Measurements from ENCODE around the gene CPT1B. TPM values are rescaled to one million over a fixed set of nuclear protein-coding genes. Genes with fewer than 3 reads are reported as not detected.

CPT1B gene
- total RNA-seq, 2 experiments from 2014 or later, result 59.1 to 68.3 TPM

DNA sequence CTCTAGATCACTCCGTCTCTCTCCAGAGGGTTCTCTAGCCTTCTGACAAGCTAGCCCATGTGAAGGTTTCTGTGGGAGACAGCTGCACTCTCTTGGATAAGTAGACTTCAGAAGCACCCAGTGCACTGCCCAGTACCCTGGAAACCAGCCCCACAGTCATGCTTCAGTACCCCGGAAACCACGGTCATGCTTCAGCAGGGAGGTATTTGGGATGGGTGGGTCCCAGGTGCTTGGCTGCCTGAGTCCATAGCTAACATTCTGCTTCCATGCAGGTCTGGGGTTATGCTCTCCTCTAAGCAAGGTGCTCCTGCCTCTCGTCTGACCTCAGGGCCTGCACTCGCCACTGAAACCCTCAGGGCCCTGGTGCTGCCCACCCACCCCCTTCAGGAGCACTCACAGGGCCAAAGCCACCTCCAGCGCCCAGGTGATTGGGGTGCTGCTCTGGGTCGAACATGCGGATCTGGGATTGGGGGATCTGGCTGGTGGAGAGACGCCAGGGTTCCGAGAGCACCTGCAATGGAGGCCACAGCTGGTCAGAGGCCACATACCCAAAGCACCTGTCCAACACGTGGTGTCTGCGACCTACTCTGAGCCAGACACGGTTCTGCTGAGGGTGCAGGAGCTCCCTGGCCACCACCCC lies 8.2 kb downstream of the CPT1B start:
- no peaks in the 10 kb centered on the region for H3K9me3 Mint-ChIP-seq
- peaks cover 40% of the 10 kb centered on the region for H3K36me3 Mint-ChIP-seq (ENCODE audit: low read depth)
- Histone ChIP-seq H3K27ac (ENCODE audit: low read depth in 1 of 2, low read length in 2 of 2) (no peak overlapping the region), H3K27me3 (ENCODE audit: control insufficient read depth in 1 of 2, insufficient read depth in 2 of 2, low read length in 2 of 2) (no peaks in the 10 kb centered on the region), H3K4me3 (ENCODE audit: low read length) (no peak overlapping the region), H3K36me3 (ENCODE audit: insufficient read depth, low read length) (peaks cover 42% of the 10 kb centered on the region), H3K9me3 (ENCODE audit: control insufficient read depth in 1 of 2, insufficient read depth in 1 of 2, low read length in 2 of 2) (no peaks in the 10 kb centered on the region), H3K4me1 (ENCODE audit: insufficient read depth, low read length) (no peaks in the 10 kb centered on the region)
- ChIA-PET POLR2A (interaction anchor here (1.0 kb wide), 1 partner anchor 41 kb away, joined by 3 read pairs; no protein-coding TSS in a partner anchor), CTCF (interaction anchor here (1.0 kb wide), 1 partner anchor 45 kb away, joined by 3 read pairs; the partner anchor contains the start of gene SCO2)
- no peaks in the 10 kb centered on the region for H3K27me3 Mint-ChIP-seq
- ATAC-seq (ENCODE audit: poor library complexity) (no peak), DNase-seq (no peak)
- intact Hi-C loops (cut with DNase I, micrococcal nuclease), result no loop called here
- TF ChIP-seq CTCF (IDR thresholded peaks at IDR 0.05), result no peak
- no peaks in the 10 kb centered on the region for H3K4me1 Mint-ChIP-seq (ENCODE audit: low read depth)
- H3K27ac Mint-ChIP-seq, result no peak overlapping the region
- H3K4me3 Mint-ChIP-seq, result no peak overlapping the region

DNA sequence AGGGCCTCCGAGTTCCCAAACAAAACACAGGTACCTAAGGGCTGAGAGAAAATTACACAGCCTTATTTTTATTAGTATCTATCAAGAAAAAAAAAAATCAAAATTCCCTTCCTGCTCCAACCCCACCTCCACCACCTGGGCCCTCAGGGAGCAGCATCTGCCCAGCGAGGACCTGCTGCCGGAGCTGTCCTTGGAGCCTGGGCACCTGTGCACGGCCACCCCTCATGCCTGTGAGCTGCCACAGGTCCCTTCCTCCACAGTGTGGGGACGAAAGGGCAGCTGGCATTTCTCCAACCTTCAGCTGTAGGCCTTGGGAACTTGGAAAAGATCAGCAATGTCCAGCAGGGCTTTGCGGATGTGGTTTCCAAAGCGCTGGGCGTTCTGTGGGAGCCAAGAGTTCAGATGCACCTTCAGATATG lies 9.2 kb downstream of the CPT1B start:
- Mint-ChIP-seq H3K9me3 (no peaks in the 10 kb centered on the region), H3K27ac (no peak overlapping the region), H3K4me3 (no peak overlapping the region), H3K27me3 (no peaks in the 10 kb centered on the region), H3K36me3 (ENCODE audit: low read depth) (peaks cover 40% of the 10 kb centered on the region), H3K4me1 (ENCODE audit: low read depth) (no peaks in the 10 kb centered on the region)
- Histone ChIP-seq H3K36me3 (ENCODE audit: insufficient read depth, low read length) (peaks cover 42% of the 10 kb centered on the region), H3K27ac (ENCODE audit: low read depth in 1 of 2, low read length in 2 of 2) (no peak overlapping the region), H3K4me1 (ENCODE audit: insufficient read depth, low read length) (no peaks in the 10 kb centered on the region), H3K27me3 (ENCODE audit: control insufficient read depth in 1 of 2, insufficient read depth in 2 of 2, low read length in 2 of 2) (no peaks in the 10 kb centered on the region), H3K4me3 (ENCODE audit: low read length) (no peak overlapping the region), H3K9me3 (ENCODE audit: control insufficient read depth in 1 of 2, insufficient read depth in 1 of 2, low read length in 2 of 2) (no peaks in the 10 kb centered on the region)
- ATAC-seq (ENCODE audit: poor library complexity) (no peak), DNase-seq (no peak)
- no peak for TF ChIP-seq CTCF (IDR thresholded peaks at IDR 0.05)
- intact Hi-C loops (cut with DNase I, micrococcal nuclease), result no loop called here
- ChIA-PET POLR2A (interaction anchor here (0.6 to 1.6 kb wide), 3 partner anchors 9 to 40 kb away, joined by 3 read pairs; no protein-coding TSS in a partner anchor), CTCF (interaction anchor here (1.0 kb wide), 1 partner anchor 44 kb away, joined by 3 read pairs; the partner anchor contains the start of gene SCO2)

- peaks cover 40% of the 10 kb centered on the region for H3K36me3 Mint-ChIP-seq (ENCODE audit: low read depth)
- CTCF ChIA-PET, result no interaction called here
- no peak overlapping the region for H3K4me3 Mint-ChIP-seq
- ATAC-seq (ENCODE audit: poor library complexity) (no peak), DNase-seq (no peak)
- H3K9me3 Mint-ChIP-seq, result no peaks in the 10 kb centered on the region
- no peak overlapping the region for H3K27ac Mint-ChIP-seq
- H3K27ac ChIP-seq (ENCODE audit: low read depth in 1 of 2, low read length in 2 of 2), result no peak overlapping the region
- no peaks in the 10 kb centered on the region for H3K27me3 Mint-ChIP-seq
- peaks cover 2% of the 10 kb centered on the region for H3K4me1 ChIP-seq (ENCODE audit: insufficient read depth, low read length)
- H3K27me3 ChIP-seq (ENCODE audit: control insufficient read depth in 1 of 2, insufficient read depth in 2 of 2, low read length in 2 of 2), result no peaks in the 10 kb centered on the region
- H3K4me1 Mint-ChIP-seq (ENCODE audit: low read depth), result peaks cover under 1% of the 10 kb centered on the region
- H3K36me3 ChIP-seq (ENCODE audit: insufficient read depth, low read length), result peaks cover 40% of the 10 kb centered on the region
- no peak for TF ChIP-seq CTCF (IDR thresholded peaks at IDR 0.05)
- intact Hi-C loops (cut with DNase I, micrococcal nuclease), result no loop called here
- H3K4me3 ChIP-seq (ENCODE audit: low read length), result no peak overlapping the region
- no peaks in the 10 kb centered on the region for H3K9me3 ChIP-seq (ENCODE audit: control insufficient read depth in 1 of 2, insufficient read depth in 1 of 2, low read length in 2 of 2)
- POLR2A ChIA-PET, result interaction anchor here (0.6 to 1.6 kb wide), 2 partner anchors 9 to 20 kb away, joined by 3 read pairs; no protein-coding TSS in a partner anchor
These were observed 9.6 kb downstream of the CPT1B start for GRCh38 chr22:50568626-50569025.

Measured in CD4-positive, alpha-beta T cell (primary cell).